HG02798 (cell line): Measurements from ENCODE around the gene UBXN11.
"Not testable (repeated sequence)": the region's sequence is repeated elsewhere in the genome, so short reads cannot be mapped to it uniquely, and the experiment has no call there.

Experiments
- ATAC-seq: cut with Tn5 transposase; IDR thresholded peaks from one replicate; pipeline ENCODE4 v1.9.1; 2021; ENCODE audit warnings: mild to moderate bottlenecking; ENCODE audit not compliant: unreplicated experiment, poor library complexity

Gene UBXN11

GRCh38 chr1:26307966-26308899, 1.8 kb upstream of the UBXN11 start:
- ATAC-seq = not testable (repeated sequence)

GRCh38 chr1:26307363-26307781, 936 bp upstream of the UBXN11 start:
- no peak for ATAC-seq

GRCh38 chr1:26305667-26306289, 658 bp downstream of the UBXN11 start:
- ATAC-seq = peak; percentile 8

- no peak for ATAC-seq
Observed at GRCh38 chr1:26302733-26303405, 3.6 kb downstream of the UBXN11 start.

- no peak for ATAC-seq
Observed at GRCh38 chr1:26300578-26301275, 5.7 kb downstream of the UBXN11 start.

- ATAC-seq = no peak
Observed at GRCh38 chr1:26297791-26298124, 8.7 kb downstream of the UBXN11 start.

- no peak for ATAC-seq
Observed at GRCh38 chr1:26297057-26297790, 9.2 kb downstream of the UBXN11 start.

GRCh38 chr1:26296340-26297056, 9.9 kb downstream of the UBXN11 start:
- no peak for ATAC-seq

GRCh38 chr1:26295194-26296138, 11.0 kb downstream of the UBXN11 start:
- ATAC-seq = no peak

- ATAC-seq = no peak
Observed at GRCh38 chr1:26293911-26294463, 12.4 kb downstream of the UBXN11 start.

GRCh38 chr1:26292735-26293134, 13.7 kb downstream of the UBXN11 start:
- ATAC-seq = not testable (repeated sequence)

GRCh38 chr1:26291939-26292338, 14.5 kb downstream of the UBXN11 start:
- no peak for ATAC-seq

GRCh38 chr1:26291433-26291832, 15.0 kb downstream of the UBXN11 start:
- ATAC-seq = no peak

GRCh38 chr1:26290882-26291261, 15.6 kb downstream of the UBXN11 start:
- no peak for ATAC-seq

- no peak for ATAC-seq
Observed at GRCh38 chr1:26290122-26290881, 16.1 kb downstream of the UBXN11 start.

- ATAC-seq = peak; percentile 36
Observed at GRCh38 chr1:26289158-26290059, 17.0 kb downstream of the UBXN11 start.
